Neural cell (in vitro differentiated cells): ENCODE data around the gene SSBP4. TPM values are rescaled to one million over a fixed set of nuclear protein-coding genes. Genes with fewer than 3 reads are reported as not detected.

ENCODE experiments used
- H2AFZ ChIP-seq: fragments of 200-600, 300-800 bp; sonication (generic), shearing (Covaris generic); 2 replicates; pipeline ENCODE4 v1.6.0; 2014; ENCODE audit warnings: low read depth, mild to moderate bottlenecking, antibody characterized with exemption, low read length, moderate library complexity
- H3F3A ChIP-seq: fragments of 200-600 bp; shearing (Covaris generic); 2 replicates; pipeline ENCODE4 v1.6.1; 2016; ENCODE audit warnings: mild to moderate bottlenecking, moderate library complexity, mixed read lengths, antibody characterized with exemption, low read length; ENCODE audit not compliant: insufficient read depth, poor library complexity, severe bottlenecking
- H3K27ac ChIP-seq: fragments of 200-600, 300-800 bp; sonication (generic), shearing (Covaris generic); 2 replicates; pipeline ENCODE4 v1.5.1; 2014; ENCODE audit warnings: mild to moderate bottlenecking, low read length, moderate library complexity
- H3K27me3 ChIP-seq: fragments of 300-800, 200-600 bp; sonication (generic), shearing (Covaris generic); 2 replicates; pipeline ENCODE4 v1.6.0; 2014; ENCODE audit warnings: mild to moderate bottlenecking, low read depth, low read length, moderate library complexity; ENCODE audit not compliant: insufficient read depth
- H3K36me3 ChIP-seq: fragments of 300-800, 200-600 bp; sonication (generic), shearing (Covaris generic); 2 replicates; pipeline ENCODE4 v1.5.1; 2014; ENCODE audit warnings: mild to moderate bottlenecking, antibody characterized with exemption, low read length, moderate library complexity; ENCODE audit not compliant: insufficient read depth
- H3K4me2 ChIP-seq: fragments of 300-800, 200-600 bp; sonication (generic), shearing (Covaris generic); 2 replicates; pipeline ENCODE4 v1.6.0; 2014; ENCODE audit warnings: mild to moderate bottlenecking, low read length
- H3K4me3 ChIP-seq: fragments of 300-800, 200-600 bp; sonication (generic), shearing (Covaris generic); 2 replicates; pipeline ENCODE4 v1.5.1; 2014; ENCODE audit warnings: mild to moderate bottlenecking, low read length, moderate library complexity
- H3K79me2 ChIP-seq: fragments of 200-600 bp; shearing (Covaris generic); replicated peaks from 2 replicates; pipeline ENCODE4 v1.6.0; 2014; ENCODE audit warnings: mild to moderate bottlenecking, low read length, moderate library complexity; ENCODE audit not compliant: insufficient read depth
- H3K9ac ChIP-seq: fragments of 300-800, 200-600 bp; sonication (generic), shearing (Covaris generic); 2 replicates; pipeline ENCODE4 v1.6.1; 2016; ENCODE audit warnings: mild to moderate bottlenecking, low read length, mixed read lengths
- H3K9me2 ChIP-seq: fragments of 200-600 bp; shearing (Covaris generic); 2 replicates; pipeline ENCODE4 v1.6.1; 2016; ENCODE audit warnings: mild to moderate bottlenecking, low read length, mixed read lengths; ENCODE audit not compliant: insufficient read depth
- H3K9me3 ChIP-seq: fragments of 200-600, 300-800 bp; sonication (generic), shearing (Covaris generic); 2 replicates; pipeline ENCODE4 v1.6.1; 2016; ENCODE audit warnings: mild to moderate bottlenecking, mixed run types, low read length, moderate library complexity, mixed read lengths
- H4K20me1 ChIP-seq: fragments of 200-600 bp; shearing (Covaris generic); 2 replicates; pipeline ENCODE4 v1.6.1; 2016; ENCODE audit warnings: mild to moderate bottlenecking, mixed run types; ENCODE audit not compliant: insufficient read depth
- CTCF ChIP-seq: fragments of 450-650 bp; IDR thresholded peaks from 2 replicates; pipeline ENCODE4 v1.5.1; 2014; ENCODE audit warnings: antibody characterized with exemption, mild to moderate bottlenecking, moderate library complexity; ENCODE audit not compliant: poor library complexity, severe bottlenecking
- EP300 ChIP-seq: fragments of 450-650 bp; conservative IDR thresholded peaks from 2 replicates; pipeline ENCODE4 v1.6.1; 2014; ENCODE audit warnings: antibody characterized with exemption, mild to moderate bottlenecking, moderate library complexity; ENCODE audit not compliant: poor library complexity, severe bottlenecking
- EZH2 ChIP-seq: fragments of 200-600, 300-800 bp; shearing (Covaris generic), sonication (generic); IDR thresholded peaks from 2 replicates; pipeline ENCODE4 v1.6.1; 2014; ENCODE audit warnings: antibody characterized with exemption, low read length, borderline replicate concordance, mild to moderate bottlenecking; ENCODE audit not compliant: insufficient read depth, poor library complexity, severe bottlenecking
- MXI1 ChIP-seq: fragments of 450-650 bp; conservative IDR thresholded peaks from 2 replicates; pipeline ENCODE4 v1.6.1; 2014; ENCODE audit warnings: antibody characterized with exemption, mild to moderate bottlenecking; ENCODE audit not compliant: poor library complexity, severe bottlenecking
- POLR2AphosphoS5 ChIP-seq: IDR thresholded peaks from 2 replicates; pipeline ENCODE4 v1.6.1; 2012
- RAD21 ChIP-seq: fragments of 450-650 bp; conservative IDR thresholded peaks from 2 replicates; pipeline ENCODE4 v1.6.1; 2014; ENCODE audit warnings: antibody characterized with exemption, mild to moderate bottlenecking, moderate library complexity
- REST ChIP-seq: IDR thresholded peaks from 2 replicates; pipeline ENCODE4 v1.6.1; 2012; ENCODE audit warnings: borderline replicate concordance
- SMC3 ChIP-seq: fragments of 450-650 bp; conservative IDR thresholded peaks from 2 replicates; pipeline ENCODE4 v1.6.1; 2014; ENCODE audit warnings: antibody characterized with exemption, mild to moderate bottlenecking, moderate library complexity; ENCODE audit not compliant: poor library complexity
- TAF1 ChIP-seq: IDR thresholded peaks from 2 replicates; pipeline ENCODE4 v1.6.1; 2012; ENCODE audit warnings: low read depth
- polyA plus RNA-seq: library from polyadenylated mRNA; depleted of rRNA; stranded (reverse); fragments of >200 nt; gene quantifications from 2 replicates; pipeline ENCODE4 v1.2.3, GENCODE V29; 2014

SSBP4 gene
- polyA plus RNA-seq, 1 donor from 2014 or later, result 166 TPM

GRCh38 chr19:18384775-18385174 lies 34.4 kb upstream of the SSBP4 start:
- no peaks in the 10 kb centered on the region for H3K9me3 ChIP-seq
- H4K20me1 ChIP-seq, result no peaks in the 10 kb centered on the region
- TF ChIP-seq SMC3 (no peak), POLR2AphosphoS5 (no peak), TAF1 (no peak), REST (no peak), RAD21 (no peak), CTCF (no peak), MXI1 (no peak)
- H3K9me2 ChIP-seq, result no peaks in the 10 kb centered on the region
- H3F3A ChIP-seq, result no peaks in the 10 kb centered on the region
- H3K4me2 ChIP-seq, result no peak overlapping the region
- H3K9ac ChIP-seq, result no peak overlapping the region
- H3K27ac ChIP-seq, result no peak overlapping the region
- no peak overlapping the region for H3K4me3 ChIP-seq
- no peaks in the 10 kb centered on the region for H3K36me3 ChIP-seq
- no peak overlapping the region for H2AFZ ChIP-seq
- H3K79me2 ChIP-seq, result no peaks in the 10 kb centered on the region
- peaks cover 9% of the 10 kb centered on the region for H3K27me3 ChIP-seq

GRCh38 chr19:18385359-18385674 lies 33.9 kb upstream of the SSBP4 start:
- Histone ChIP-seq H3K9ac (no peak overlapping the region), H3K27me3 (peaks cover 9% of the 10 kb centered on the region), H3K4me3 (no peak overlapping the region), H3K9me2 (no peaks in the 10 kb centered on the region), H4K20me1 (no peaks in the 10 kb centered on the region), H2AFZ (no peak overlapping the region), H3K27ac (no peak overlapping the region), H3K79me2 (no peaks in the 10 kb centered on the region), H3K9me3 (no peaks in the 10 kb centered on the region), H3K36me3 (no peaks in the 10 kb centered on the region), H3F3A (no peaks in the 10 kb centered on the region), H3K4me2 (no peak overlapping the region)
- TF ChIP-seq MXI1 (no peak), EP300 (no peak), SMC3 (no peak), CTCF (no peak), EZH2 (no peak), TAF1 (no peak), RAD21 (no peak), REST (no peak), POLR2AphosphoS5 (no peak)
